HuH-7 (cell line): Measurements from ENCODE around the gene ZNF770.

Experiments
- DNase-seq: peaks from one replicate; pipeline ENCODE4 v3.0.0; 2011; ENCODE audit warnings: low spot score

ZNF770 gene

GRCh38 chr15:34988027-34988902, at the start of gene ZNF770:
TSS of gene ZNF770 (minus strand) at chr15:34988287. CDS start at chr15:34983434, 4,853 bp downstream.
- DNase-seq = peak; percentile 61

- no peak for DNase-seq
Measured at GRCh38 chr15:35028235-35028984, 40.3 kb upstream of the ZNF770 start.

- DNase-seq = no peak
Measured at GRCh38 chr15:35023804-35024203, 35.7 kb upstream of the ZNF770 start.

- DNase-seq = no peak
Measured at GRCh38 chr15:35020974-35021373, 32.9 kb upstream of the ZNF770 start.

- no peak for DNase-seq
Measured at GRCh38 chr15:35019404-35020327, 31.6 kb upstream of the ZNF770 start.

- no peak for DNase-seq
Measured at GRCh38 chr15:35014241-35014640, 26.2 kb upstream of the ZNF770 start.

GRCh38 chr15:35013370-35013769, 25.3 kb upstream of the ZNF770 start:
- no peak for DNase-seq

GRCh38 chr15:35007397-35007796, 19.3 kb upstream of the ZNF770 start:
- DNase-seq = no peak

GRCh38 chr15:35005933-35006332, 17.8 kb upstream of the ZNF770 start:
- no peak for DNase-seq

GRCh38 chr15:35003928-35004327, 15.8 kb upstream of the ZNF770 start:
- no peak for DNase-seq

GRCh38 chr15:35000511-35000910, 12.4 kb upstream of the ZNF770 start:
- no peak for DNase-seq

- DNase-seq = no peak
Measured at GRCh38 chr15:34999906-35000305, 11.8 kb upstream of the ZNF770 start.

- DNase-seq = no peak
Measured at GRCh38 chr15:34994925-34995324, 6.8 kb upstream of the ZNF770 start.

GRCh38 chr15:34993877-34994276, 5.8 kb upstream of the ZNF770 start:
- no peak for DNase-seq

- DNase-seq = no peak
Measured at GRCh38 chr15:34993412-34993811, 5.3 kb upstream of the ZNF770 start.

GRCh38 chr15:34987609-34988026, 469 bp downstream of the ZNF770 start:
- DNase-seq = no peak

- DNase-seq = no peak
Measured at GRCh38 chr15:34986771-34987480, 1.2 kb downstream of the ZNF770 start.

GRCh38 chr15:34986326-34986725, 1.8 kb downstream of the ZNF770 start:
- no peak for DNase-seq

GRCh38 chr15:34984889-34985630, 3.0 kb downstream of the ZNF770 start:
- no peak for DNase-seq

GRCh38 chr15:34976743-34977142, 11.3 kb downstream of the ZNF770 start:
- no peak for DNase-seq

GRCh38 chr15:34976073-34976472, 12.0 kb downstream of the ZNF770 start:
- DNase-seq = no peak
